ENCODE measurements around the gene VPS54.

VPS54 gene, protein sequence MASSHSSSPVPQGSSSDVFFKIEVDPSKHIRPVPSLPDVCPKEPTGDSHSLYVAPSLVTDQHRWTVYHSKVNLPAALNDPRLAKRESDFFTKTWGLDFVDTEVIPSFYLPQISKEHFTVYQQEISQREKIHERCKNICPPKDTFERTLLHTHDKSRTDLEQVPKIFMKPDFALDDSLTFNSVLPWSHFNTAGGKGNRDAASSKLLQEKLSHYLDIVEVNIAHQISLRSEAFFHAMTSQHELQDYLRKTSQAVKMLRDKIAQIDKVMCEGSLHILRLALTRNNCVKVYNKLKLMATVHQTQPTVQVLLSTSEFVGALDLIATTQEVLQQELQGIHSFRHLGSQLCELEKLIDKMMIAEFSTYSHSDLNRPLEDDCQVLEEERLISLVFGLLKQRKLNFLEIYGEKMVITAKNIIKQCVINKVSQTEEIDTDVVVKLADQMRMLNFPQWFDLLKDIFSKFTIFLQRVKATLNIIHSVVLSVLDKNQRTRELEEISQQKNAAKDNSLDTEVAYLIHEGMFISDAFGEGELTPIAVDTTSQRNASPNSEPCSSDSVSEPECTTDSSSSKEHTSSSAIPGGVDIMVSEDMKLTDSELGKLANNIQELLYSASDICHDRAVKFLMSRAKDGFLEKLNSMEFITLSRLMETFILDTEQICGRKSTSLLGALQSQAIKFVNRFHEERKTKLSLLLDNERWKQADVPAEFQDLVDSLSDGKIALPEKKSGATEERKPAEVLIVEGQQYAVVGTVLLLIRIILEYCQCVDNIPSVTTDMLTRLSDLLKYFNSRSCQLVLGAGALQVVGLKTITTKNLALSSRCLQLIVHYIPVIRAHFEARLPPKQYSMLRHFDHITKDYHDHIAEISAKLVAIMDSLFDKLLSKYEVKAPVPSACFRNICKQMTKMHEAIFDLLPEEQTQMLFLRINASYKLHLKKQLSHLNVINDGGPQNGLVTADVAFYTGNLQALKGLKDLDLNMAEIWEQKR

DNA sequence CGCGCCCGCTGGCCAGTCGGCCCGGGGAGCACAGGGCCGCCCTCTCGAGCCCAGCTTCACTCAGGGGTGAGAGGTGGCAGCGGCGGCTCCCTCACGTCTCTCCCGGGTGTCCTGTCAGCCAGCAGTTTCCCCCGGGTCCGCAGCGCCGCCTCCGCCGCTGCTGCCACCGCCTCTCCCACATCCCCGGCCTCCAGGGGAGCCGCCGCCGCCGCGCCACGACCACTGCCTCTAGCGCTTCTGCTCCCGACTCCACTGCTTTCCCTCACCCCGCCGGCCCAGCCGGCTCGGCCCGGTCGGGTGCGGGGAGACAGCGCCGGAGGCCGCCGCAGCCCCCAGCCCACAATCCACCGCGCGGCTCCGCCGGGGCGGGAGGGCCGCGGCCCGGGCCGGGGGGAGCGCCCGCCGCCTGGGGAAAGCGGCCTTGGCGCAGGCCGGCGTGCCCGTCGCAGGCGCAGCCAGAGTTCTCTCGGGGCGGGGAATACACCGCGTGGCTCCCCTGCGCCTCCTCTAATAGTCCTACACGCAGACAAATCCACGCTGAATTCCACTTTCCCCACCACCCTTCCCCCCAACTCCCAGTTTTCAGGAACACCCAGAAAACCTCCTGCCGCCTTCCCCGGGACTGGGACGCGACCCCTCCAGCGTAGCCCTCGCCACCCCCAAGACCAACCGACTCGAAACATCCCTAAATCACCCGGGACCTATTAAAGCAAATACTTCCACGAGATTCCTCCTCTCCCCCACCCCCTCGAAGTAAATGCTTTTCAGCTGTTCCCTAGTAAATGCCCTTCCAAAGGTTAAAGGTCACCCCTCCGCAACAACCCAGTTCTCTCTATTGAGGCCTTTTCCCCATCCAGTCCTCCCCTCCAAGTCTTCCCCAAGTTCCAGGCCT lies at the start of gene VPS54:
Gene VPS54 (minus strand): TSS at position 346 of the 892 bp plus-strand sequence. CDS start 35,429 bp downstream, outside the sequence.
- peak within 1 kb of the TSS; percentile 99 for H3K27ac Mint-ChIP-seq
- ATAC-seq (peak; percentile 75), DNase-seq (peak; percentile 61)
- H3K9me3 Mint-ChIP-seq, result no peaks in the 10 kb centered on the region
- peaks cover 51% of the 10 kb centered on the region for H3K4me1 Mint-ChIP-seq
- H3K4me3 Mint-ChIP-seq, result peak within 1 kb of the TSS; percentile 99
- H3K27me3 Mint-ChIP-seq, result no peaks in the 10 kb centered on the region
- H3K36me3 Mint-ChIP-seq (ENCODE audit: low read depth), result no peaks in the 10 kb centered on the region

DNA sequence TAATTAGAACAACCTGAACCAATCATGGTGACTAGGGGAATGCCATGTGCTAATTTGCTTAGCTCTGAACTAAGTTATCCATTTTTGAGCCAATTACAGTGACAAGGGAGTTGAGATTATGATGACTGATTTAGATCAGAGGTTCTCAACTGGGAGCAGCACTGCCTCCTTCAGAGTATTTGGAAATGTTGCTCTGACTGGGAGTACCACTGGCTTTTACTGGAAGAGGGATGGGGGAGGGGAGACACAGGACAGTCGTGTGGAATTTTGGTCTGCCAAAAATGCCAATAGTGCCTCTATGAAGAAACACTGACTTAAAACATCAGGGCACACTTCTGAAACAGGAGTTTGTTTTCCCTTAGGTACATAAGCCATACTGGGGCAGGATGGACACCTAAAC lies 48.1 kb upstream of the VPS54 start:
- DNase-seq (no peak), ATAC-seq (no peak)
- H3K4me1 Mint-ChIP-seq, result peaks cover 31% of the 10 kb centered on the region
- H3K27me3 Mint-ChIP-seq, result no peaks in the 10 kb centered on the region
- no peaks in the 10 kb centered on the region for H3K9me3 Mint-ChIP-seq
- no peak overlapping the region for H3K27ac Mint-ChIP-seq
- no peaks in the 10 kb centered on the region for H3K36me3 Mint-ChIP-seq (ENCODE audit: low read depth)
- H3K4me3 Mint-ChIP-seq, result no peak overlapping the region

DNA sequence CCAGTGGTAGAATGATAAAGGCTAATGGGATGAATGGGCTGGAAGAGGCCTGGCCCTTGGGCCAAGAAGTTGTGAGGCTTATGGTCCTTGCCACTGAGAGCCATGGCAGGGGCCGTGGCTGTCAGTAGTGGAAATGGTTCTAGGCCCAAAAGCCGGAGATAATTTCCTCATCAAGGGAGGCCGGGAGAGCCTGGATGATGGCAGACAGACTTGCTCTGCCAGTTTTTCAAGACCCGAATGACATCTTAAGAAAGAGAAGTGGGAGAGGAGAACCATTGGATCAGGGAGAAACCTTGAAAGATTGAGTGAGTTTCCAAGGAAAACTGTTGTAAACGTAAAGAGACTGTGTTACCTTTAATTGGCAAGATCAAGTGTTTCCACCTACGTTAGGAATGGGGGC lies 46.3 kb upstream of the VPS54 start:
- ATAC-seq (no peak), DNase-seq (no peak)
- H3K4me3 Mint-ChIP-seq, result no peak overlapping the region
- no peak overlapping the region for H3K27ac Mint-ChIP-seq
- no peaks in the 10 kb centered on the region for H3K9me3 Mint-ChIP-seq
- H3K36me3 Mint-ChIP-seq (ENCODE audit: low read depth), result no peaks in the 10 kb centered on the region
- H3K27me3 Mint-ChIP-seq, result no peaks in the 10 kb centered on the region
- peaks cover 32% of the 10 kb centered on the region for H3K4me1 Mint-ChIP-seq

DNA sequence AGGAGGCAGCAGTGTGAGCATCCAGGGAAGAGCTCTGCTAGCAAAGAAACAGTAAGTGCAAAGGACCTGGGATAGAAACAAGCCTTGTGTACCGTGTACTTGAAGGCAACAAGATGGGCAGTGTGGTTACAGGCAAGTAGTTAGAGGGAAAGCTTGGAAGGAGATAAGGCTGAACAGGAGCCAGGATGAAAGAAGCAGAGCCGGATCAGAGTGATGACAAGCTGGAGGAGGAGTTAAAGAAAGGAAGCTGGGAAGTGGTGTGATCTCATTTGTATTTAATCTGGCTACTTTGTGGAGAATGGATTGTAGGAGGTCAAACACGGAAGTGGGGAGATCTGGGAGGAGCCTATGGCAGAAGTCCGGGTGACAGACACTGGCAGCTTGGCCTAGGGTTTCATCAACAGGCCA lies 44.7 kb upstream of the VPS54 start:
- DNase-seq (no peak), ATAC-seq (no peak)
- Mint-ChIP-seq H3K36me3 (ENCODE audit: low read depth) (no peaks in the 10 kb centered on the region), H3K4me1 (peaks cover 32% of the 10 kb centered on the region), H3K4me3 (no peak overlapping the region), H3K27ac (peak overlapping the region; percentile 83), H3K9me3 (no peaks in the 10 kb centered on the region), H3K27me3 (no peaks in the 10 kb centered on the region)

DNA sequence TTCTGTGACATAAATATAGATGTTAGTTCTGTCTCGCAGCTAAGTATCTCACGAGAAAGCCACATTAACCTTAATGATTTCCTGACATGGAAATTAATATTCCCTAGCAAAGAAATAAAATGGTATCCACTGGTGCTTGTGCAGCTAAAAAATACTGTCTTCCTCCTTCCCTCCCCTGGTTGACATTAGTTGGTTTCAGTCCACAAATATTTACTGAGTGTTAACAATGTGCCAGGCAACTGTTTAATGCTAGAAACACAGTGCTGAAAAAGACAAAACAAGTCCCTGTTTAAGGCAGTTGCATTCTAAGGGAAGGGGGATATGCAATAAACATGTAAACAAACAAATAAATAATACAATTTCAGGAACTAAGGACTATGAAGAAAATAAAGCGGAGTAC lies 44.2 kb upstream of the VPS54 start:
- no peaks in the 10 kb centered on the region for H3K27me3 Mint-ChIP-seq
- H3K27ac Mint-ChIP-seq, result peak overlapping the region; percentile 83
- H3K9me3 Mint-ChIP-seq, result no peaks in the 10 kb centered on the region
- ATAC-seq (no peak), DNase-seq (no peak)
- H3K4me3 Mint-ChIP-seq, result no peak overlapping the region
- H3K36me3 Mint-ChIP-seq (ENCODE audit: low read depth), result no peaks in the 10 kb centered on the region
- H3K4me1 Mint-ChIP-seq, result peaks cover 32% of the 10 kb centered on the region

DNA sequence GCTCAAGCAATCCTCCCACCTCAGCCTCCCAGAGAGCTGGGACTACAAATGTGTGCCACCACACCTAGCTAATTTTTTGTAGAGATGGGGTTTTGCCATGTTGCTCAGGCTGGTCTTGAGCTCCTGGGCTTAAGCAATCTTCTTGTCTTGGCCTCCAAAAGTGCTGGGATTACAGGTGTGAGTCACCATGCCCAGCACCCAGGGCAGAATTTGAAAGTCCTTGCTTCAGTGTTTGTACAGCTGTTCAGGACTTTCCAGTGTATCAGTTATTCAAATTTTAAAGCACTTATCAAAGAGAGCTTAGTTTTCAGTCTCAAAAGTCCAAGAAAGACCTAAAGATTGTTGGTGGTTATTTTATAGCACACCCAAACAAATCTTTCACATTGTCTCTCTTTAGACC lies 43.6 kb upstream of the VPS54 start:
- Mint-ChIP-seq H3K9me3 (no peaks in the 10 kb centered on the region), H3K4me1 (peaks cover 32% of the 10 kb centered on the region), H3K27ac (no peak overlapping the region), H3K27me3 (no peaks in the 10 kb centered on the region), H3K36me3 (ENCODE audit: low read depth) (no peaks in the 10 kb centered on the region), H3K4me3 (no peak overlapping the region)
- ATAC-seq, result no peak
- DNase-seq, result no peak

DNA sequence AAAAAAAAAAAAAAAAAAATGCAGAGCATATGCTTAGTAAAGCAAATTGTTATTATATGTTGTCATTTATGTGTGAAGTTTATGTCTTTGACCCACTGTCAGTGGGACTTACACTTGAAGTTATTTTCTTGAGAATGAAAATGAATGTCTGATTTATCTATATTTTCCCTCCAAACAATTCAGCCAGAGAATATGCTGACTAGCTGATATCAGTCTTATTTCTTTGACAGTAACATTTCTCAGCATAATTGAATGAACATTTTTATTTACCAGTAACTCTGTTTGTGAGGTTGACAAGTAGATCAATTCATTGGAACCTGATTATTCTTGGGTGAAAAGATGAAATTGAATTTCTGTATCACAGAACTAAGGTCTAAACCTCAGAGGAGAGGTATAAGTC lies 40.0 kb upstream of the VPS54 start:
- Mint-ChIP-seq H3K9me3 (no peaks in the 10 kb centered on the region), H3K36me3 (ENCODE audit: low read depth) (no peaks in the 10 kb centered on the region), H3K4me1 (peaks cover 22% of the 10 kb centered on the region), H3K27me3 (no peaks in the 10 kb centered on the region), H3K4me3 (no peak overlapping the region), H3K27ac (no peak overlapping the region)
- DNase-seq, result no peak
- no peak for ATAC-seq

DNA sequence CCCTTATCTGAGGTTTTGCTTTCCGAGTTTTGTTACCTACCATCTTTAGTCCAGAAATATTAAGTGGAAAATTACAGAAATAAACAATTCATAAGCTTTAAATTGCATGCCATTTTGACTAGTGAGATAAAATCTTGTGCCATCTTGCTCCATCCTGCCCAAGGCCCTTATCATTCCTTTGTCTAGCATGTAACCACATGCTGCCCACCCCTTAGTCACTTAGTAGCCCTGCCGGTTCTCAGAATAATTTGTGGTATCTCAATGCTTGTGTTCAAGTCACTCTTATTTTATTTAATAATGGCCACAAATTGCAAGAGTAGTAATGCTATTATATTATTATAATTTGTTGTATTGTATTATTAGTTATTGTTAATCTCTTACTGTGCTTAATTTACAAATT lies 36.8 kb upstream of the VPS54 start:
- H3K9me3 Mint-ChIP-seq, result no peaks in the 10 kb centered on the region
- H3K4me3 Mint-ChIP-seq, result no peak overlapping the region
- no peaks in the 10 kb centered on the region for H3K36me3 Mint-ChIP-seq (ENCODE audit: low read depth)
- DNase-seq, result no peak
- no peak for ATAC-seq
- H3K27ac Mint-ChIP-seq, result no peak overlapping the region
- H3K27me3 Mint-ChIP-seq, result no peaks in the 10 kb centered on the region
- H3K4me1 Mint-ChIP-seq, result peaks cover 26% of the 10 kb centered on the region

DNA sequence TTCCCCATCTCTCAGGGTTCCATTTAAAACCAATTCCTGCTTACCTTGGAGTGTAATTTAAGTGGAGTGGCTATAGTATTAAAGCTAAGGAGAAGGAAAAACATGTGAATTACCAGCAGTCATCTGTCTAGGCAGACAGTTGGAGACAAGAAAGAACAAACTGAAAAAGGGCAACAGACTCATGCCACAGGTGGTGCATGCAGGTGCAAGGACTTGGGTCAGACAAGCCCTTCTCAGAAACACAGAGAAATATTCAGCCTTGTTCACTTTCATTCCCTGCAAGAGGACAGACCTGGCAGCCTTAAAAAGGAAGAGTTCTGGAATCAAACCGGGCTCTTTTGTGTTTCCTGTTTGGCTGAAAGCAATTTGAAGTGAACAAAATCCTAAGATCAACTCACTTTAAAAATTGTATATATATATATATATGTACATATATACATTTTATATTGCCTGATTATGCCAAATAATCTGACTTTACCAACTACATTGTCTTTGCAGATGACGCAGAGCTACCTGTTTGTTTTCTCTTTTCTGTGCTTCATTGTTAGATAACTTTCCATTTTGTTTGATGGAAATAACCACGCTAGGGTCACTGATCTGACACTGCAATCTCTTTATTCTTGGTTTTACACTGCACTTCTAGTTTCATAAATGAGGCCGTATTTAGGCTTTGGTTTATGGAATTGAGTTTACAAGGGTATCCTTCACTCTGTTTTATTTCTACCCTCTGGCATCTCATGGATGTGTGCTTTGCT lies 35.1 kb upstream of the VPS54 start:
- Mint-ChIP-seq H3K36me3 (ENCODE audit: low read depth) (no peaks in the 10 kb centered on the region), H3K9me3 (no peaks in the 10 kb centered on the region), H3K4me1 (peaks cover 32% of the 10 kb centered on the region), H3K27ac (no peak overlapping the region), H3K4me3 (no peak overlapping the region), H3K27me3 (no peaks in the 10 kb centered on the region)
- ATAC-seq, result no peak
- no peak for DNase-seq

DNA sequence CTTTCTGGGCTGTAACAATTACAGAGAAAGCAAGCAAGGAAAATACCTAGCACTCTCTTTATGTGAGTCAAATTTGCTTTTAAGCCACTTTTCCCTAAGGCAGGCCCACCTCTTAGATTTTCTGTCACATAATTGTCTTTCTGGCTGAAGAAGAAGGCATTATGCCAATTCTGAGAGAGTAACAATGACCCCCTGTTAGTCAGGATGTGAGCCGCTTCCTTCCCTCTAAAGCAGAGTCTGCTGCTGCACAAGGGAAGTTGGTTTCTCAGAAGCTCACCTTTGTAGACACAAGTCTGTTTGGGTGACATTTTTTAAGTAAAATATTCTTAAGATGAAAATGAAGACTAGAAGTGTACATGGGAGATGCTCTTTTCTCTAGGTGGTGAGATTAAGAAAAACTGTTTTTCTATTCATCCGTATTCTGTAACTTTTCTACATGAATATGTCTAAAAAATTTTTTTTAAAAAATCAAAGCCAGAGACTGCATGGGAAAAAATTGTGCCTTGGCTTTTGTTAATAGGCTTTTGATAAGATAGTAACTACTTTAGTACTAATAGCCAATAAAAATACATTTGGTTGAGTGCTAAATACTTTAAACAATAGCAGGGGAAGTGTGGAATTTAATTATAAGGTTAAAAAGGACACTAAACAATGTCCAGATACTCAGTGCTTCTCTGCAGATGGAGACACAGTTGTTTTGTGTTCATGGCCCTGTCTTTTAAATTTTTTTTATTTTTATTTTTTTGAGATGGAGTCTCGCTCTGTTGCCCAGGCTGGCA lies 33.4 kb upstream of the VPS54 start:
- Mint-ChIP-seq H3K9me3 (no peaks in the 10 kb centered on the region), H3K27ac (no peak overlapping the region), H3K27me3 (no peaks in the 10 kb centered on the region), H3K4me1 (peaks cover 32% of the 10 kb centered on the region), H3K4me3 (no peak overlapping the region), H3K36me3 (ENCODE audit: low read depth) (no peaks in the 10 kb centered on the region)
- DNase-seq (no peak), ATAC-seq (no peak)

DNA sequence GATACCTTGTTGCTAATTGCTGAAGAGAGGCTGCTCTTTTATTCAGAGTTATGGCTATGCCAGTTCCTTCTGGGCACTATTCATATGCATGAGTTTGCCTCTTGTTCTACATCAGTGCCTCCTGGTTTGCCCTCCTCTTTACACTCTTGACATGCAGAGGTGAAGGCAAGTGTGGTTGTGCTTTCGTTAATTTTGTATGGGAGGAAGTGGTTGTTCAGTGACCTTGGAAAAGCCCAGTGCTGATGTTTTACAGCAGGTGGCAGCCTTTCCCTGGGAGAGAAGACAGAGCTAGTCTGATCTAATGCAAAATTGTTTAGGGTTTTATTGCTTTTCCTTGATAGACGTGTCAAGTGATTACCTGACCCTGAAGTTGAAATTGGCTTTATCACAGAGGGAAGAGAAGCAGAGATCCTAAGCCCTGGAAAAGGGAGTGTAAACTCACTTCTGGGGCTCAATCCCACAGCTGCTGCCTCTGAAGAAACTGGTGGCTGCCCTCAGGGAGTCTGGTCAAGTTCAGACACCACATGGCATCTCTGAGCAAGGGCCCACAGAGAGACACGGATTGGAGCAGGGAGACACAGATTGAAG lies 30.5 kb upstream of the VPS54 start:
- peak overlapping the region; percentile 28 for H3K27ac Mint-ChIP-seq
- H3K4me3 Mint-ChIP-seq, result no peak overlapping the region
- H3K27me3 Mint-ChIP-seq, result no peaks in the 10 kb centered on the region
- peaks cover 32% of the 10 kb centered on the region for H3K4me1 Mint-ChIP-seq
- H3K9me3 Mint-ChIP-seq, result no peaks in the 10 kb centered on the region
- peak; percentile 61 for DNase-seq
- H3K36me3 Mint-ChIP-seq (ENCODE audit: low read depth), result no peaks in the 10 kb centered on the region
- peak; percentile 93 for ATAC-seq

DNA sequence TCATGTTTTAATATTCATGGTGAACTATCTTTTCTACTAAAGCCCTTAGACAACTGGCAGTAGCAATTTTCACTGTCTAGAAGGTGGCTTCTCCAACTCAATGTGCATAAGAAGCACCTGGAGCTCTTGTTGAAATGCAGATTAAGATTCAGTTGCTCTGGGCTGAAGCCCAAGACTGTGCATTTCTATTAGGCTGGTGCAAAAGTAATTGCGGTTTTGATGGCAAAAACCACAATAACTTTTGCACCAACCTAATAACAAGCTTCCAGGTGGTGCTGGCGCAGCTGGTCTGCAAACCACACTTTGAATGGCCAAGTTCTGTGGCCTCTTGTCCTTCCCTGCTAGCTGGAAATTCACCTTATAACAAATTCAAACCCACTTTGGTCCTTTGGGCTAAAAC lies 26.7 kb upstream of the VPS54 start:
- Mint-ChIP-seq H3K4me1 (peaks cover 7% of the 10 kb centered on the region), H3K27ac (no peak overlapping the region), H3K36me3 (ENCODE audit: low read depth) (no peaks in the 10 kb centered on the region), H3K9me3 (no peaks in the 10 kb centered on the region), H3K4me3 (no peak overlapping the region), H3K27me3 (no peaks in the 10 kb centered on the region)
- no peak for DNase-seq
- ATAC-seq, result no peak

DNA sequence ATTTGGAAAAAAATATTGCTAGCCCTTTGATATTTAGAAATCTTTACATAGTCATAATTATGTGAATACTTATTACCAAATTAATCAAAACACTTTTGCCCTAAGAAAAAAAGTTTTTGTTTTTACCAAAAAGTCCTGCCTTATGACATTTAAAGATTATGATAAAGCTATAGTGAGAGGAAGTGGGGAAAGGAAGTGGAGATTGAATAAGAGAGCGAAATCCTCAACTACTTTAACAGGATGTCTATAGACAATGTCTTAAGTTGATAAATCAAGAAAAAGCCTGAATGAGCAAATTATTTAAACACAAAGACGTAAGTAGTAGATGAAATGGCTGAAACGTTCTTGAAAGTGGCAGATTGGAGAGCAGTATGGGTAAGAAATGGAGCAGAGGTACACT lies 20.9 kb upstream of the VPS54 start:
- Mint-ChIP-seq H3K27ac (peak overlapping the region; percentile 47), H3K4me3 (peak overlapping the region; percentile 22), H3K4me1 (peaks cover 35% of the 10 kb centered on the region), H3K36me3 (ENCODE audit: low read depth) (peaks cover 2% of the 10 kb centered on the region), H3K27me3 (no peaks in the 10 kb centered on the region), H3K9me3 (no peaks in the 10 kb centered on the region)
- no peak for DNase-seq
- ATAC-seq, result no peak
